GM19452 (cell line): ENCODE data around the gene HTT.
"Not testable (repeated sequence)": the region's sequence is repeated elsewhere in the genome, so short reads cannot be mapped to it uniquely, and the experiment has no call there.

ENCODE experiments used
- ATAC-seq: cut with Tn5 transposase; IDR thresholded peaks from one replicate; pipeline ENCODE4 v1.9.1; 2021; ENCODE audit not compliant: unreplicated experiment

The HTT gene

DNA sequence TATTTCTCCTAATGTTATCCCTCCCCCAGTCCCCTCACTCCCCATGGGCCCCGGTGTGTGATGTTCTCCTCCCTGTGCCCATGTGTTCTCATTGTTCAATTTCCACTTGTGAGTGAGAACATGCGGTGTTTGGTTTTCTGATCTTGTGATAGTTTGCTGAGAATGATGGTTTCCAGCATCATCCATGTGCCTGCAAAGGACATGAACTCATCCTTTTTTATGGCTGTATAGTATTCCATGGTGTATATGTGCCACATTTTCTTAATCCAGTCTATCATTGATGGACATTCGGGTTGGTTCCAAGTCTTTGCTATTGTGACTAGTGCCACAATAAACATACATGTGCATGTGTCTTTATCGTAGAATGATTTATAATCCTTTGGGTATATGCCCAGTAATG is 86.6 kb downstream of the HTT start:
- not testable (repeated sequence) for ATAC-seq

DNA sequence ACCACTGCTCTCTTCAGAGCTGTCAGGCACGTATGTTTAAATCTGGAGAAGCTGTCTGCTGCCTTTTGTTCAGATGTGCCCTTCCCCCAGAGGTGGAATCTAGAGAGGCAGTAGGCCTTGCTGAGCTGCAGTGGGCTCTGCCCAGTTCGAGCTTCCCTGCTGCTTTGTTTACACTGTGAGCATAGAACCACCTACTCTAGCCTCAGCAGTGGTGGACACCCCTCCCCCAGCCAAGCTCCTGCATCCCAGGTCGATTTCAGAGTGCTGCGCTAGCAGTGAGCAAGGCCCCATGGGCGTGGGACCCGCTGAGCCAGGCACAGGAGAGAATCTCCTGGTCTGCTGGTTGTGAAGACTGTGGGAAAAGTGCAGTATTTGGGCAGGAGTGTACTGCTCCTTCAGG is 92.0 kb downstream of the HTT start:
- ATAC-seq, result not testable (repeated sequence)

DNA sequence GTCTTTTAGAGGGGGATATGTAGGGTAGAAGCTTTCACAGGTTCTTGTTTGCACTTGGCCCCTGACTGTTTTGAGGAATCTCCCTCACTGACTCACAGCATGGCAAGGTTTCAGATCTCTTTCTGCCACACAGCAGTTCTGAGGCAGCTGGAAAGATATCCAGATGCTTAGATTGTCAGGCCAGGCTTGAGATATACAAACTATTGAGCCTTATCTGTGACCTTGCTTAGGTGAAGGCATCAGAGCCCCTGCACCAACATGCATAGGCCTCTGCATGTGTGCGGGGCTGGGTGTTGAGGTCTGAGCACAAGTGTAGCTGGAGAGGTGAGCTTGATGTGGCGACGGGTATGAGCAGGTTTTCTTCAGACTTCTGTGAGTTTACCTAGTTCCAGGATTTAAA is 93.5 kb downstream of the HTT start:
- no peak for ATAC-seq

GRCh38 chr4:3174371-3175338 is 100.2 kb downstream of the HTT start:
- no peak for ATAC-seq

DNA sequence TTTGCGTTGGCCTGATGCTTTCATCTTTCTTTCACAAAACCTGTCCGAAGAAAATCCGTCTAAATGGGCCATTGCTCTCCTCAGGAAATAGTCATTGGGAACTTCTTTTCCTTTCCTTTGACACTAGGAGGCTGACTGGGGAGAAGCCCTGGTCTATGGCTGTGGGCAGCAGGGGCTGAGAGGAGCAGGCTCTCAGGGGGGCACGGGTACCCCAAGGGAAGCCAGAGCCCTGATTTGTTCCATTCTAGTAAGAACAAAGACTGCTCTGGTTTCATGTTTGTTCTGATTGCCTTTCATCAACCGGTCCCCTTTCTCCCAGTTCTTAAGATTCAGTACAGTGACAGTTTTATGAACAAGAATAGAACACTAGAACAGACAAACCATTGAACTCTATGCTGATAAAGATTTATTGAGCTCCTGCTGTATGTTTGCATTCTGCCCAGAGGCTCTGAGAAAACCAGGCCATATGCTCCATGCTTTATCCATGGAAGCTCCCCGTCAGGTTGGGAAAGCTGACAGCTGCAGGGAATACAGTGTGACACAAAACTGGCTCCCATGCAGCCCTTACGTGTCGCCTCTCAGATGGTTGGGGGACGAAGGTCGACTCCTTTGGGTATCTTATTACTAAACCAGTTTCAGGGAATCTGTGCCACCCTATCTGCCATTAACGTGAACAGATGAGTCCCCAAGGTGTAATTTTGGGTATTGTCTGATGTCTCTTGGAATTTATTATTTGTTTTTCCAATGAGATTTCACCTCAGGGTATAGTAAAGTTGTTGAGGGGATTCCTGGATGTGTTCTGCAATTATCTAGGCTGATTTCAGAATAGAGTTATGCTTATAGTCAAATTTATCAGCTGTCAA is 102.1 kb downstream of the HTT start:
- no peak for ATAC-seq

DNA sequence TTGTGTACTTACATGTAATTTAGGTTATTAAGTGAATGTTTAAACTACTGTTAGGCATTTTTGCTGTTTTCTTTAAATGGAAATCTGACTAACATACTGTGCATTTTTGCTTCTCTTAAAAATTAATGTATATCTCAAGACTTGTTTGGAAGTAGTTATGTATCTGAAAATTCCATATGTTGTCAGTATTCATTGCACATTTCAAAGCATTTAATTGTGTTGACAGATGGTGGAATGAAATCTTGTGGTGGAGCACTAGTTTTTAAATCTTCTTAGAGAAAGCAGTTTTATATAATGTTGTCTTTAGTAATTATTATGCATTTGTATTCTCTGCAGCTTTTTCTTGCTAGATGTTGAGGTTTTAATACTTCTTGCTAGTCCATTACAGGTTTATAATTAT is 102.9 kb downstream of the HTT start:
- no peak for ATAC-seq

- no peak for ATAC-seq
Observed at GRCh38 chr4:3177905-3178304, 103.4 kb downstream of the HTT start.

- no peak for ATAC-seq
Observed at GRCh38 chr4:3178351-3178750, 103.9 kb downstream of the HTT start.

GRCh38 chr4:3179126-3179706 is 104.7 kb downstream of the HTT start:
- ATAC-seq, result no peak

GRCh38 chr4:3183008-3183407 is 108.5 kb downstream of the HTT start:
- ATAC-seq, result no peak

DNA sequence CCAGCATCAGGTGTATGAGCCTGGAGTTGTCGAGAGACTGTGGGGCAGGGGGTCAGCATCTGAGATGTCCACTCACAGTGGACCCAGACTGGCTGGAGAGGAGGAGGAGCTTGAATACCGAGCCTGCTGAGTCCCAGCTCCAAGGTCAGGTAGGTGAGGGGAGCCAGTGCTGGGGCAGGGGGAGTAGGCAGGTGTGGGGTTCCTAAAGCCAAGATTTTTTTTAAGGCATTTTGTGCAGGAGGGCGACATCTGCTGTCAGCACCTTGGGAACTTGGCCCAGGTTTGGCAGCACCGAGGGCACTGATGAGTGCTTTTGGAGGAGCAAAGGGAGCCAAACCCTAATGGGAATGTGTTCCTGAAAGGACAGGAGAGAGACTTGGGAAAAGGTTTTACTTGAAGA is 110.2 kb downstream of the HTT start:
- no peak for ATAC-seq

GRCh38 chr4:3186609-3187008 is 112.1 kb downstream of the HTT start:
- no peak for ATAC-seq

- no peak for ATAC-seq
Observed at GRCh38 chr4:3188118-3188517, 113.6 kb downstream of the HTT start.

- no peak for ATAC-seq
Observed at GRCh38 chr4:3189459-3189858, 115.0 kb downstream of the HTT start.

DNA sequence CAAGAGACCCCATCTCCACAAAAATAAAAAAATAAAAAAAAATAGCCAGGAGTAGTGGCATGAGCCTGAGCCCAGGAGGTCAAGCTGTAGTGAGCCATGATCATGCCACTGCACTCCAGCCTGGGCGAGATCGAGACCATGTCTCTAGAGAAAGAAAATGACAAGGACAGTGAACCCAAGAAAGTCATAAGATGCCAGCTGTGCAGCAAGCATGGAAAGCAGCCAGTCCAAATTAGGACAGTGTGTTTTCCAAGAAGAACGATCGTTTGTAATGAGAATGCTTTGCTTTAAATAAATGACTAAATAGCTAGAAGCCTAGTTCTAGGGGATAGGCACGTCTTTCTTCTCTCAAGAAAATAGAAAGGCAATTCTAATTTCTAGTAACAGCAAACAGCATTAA is 116.1 kb downstream of the HTT start:
- ATAC-seq, result no peak

GRCh38 chr4:3192188-3192587 is 117.7 kb downstream of the HTT start:
- ATAC-seq, result no peak

GRCh38 chr4:3192827-3193226 is 118.3 kb downstream of the HTT start:
- ATAC-seq, result no peak

- ATAC-seq, result no peak
Observed at GRCh38 chr4:3193531-3194203, 119.2 kb downstream of the HTT start.

- no peak for ATAC-seq
Observed at GRCh38 chr4:3196670-3197359, 122.3 kb downstream of the HTT start.

GRCh38 chr4:3197366-3198105 is 123.1 kb downstream of the HTT start:
- no peak for ATAC-seq
